Astrocyte (in vitro differentiated cells and primary cell): ENCODE measurements around the gene FZD10.

Source experiments
- EZH2 ChIP-seq: IDR thresholded peaks from 2 replicates; pipeline ENCODE4 v1.6.1; 2012; ENCODE audit warnings: mild to moderate bottlenecking, low read length, inconsistent platforms; ENCODE audit not compliant: insufficient read depth
- TF ChIP-seq, protein P1 (sequence below): IDR thresholded peaks from 2 replicates; pipeline ENCODE4 v1.5.1; 2011; ENCODE audit warnings: low read depth, mild to moderate bottlenecking, inconsistent platforms, low read length, moderate library complexity; ENCODE audit not compliant: insufficient read depth

GRCh38 chr12:130154276-130155070 lies 7.8 kb upstream of the FZD10 start:
- TF ChIP-seq, protein P1, sequence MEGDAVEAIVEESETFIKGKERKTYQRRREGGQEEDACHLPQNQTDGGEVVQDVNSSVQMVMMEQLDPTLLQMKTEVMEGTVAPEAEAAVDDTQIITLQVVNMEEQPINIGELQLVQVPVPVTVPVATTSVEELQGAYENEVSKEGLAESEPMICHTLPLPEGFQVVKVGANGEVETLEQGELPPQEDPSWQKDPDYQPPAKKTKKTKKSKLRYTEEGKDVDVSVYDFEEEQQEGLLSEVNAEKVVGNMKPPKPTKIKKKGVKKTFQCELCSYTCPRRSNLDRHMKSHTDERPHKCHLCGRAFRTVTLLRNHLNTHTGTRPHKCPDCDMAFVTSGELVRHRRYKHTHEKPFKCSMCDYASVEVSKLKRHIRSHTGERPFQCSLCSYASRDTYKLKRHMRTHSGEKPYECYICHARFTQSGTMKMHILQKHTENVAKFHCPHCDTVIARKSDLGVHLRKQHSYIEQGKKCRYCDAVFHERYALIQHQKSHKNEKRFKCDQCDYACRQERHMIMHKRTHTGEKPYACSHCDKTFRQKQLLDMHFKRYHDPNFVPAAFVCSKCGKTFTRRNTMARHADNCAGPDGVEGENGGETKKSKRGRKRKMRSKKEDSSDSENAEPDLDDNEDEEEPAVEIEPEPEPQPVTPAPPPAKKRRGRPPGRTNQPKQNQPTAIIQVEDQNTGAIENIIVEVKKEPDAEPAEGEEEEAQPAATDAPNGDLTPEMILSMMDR = no peak
- no peak for TF ChIP-seq EZH2
